Natural killer cell (primary cell): Measurements from ENCODE around the gene NPW. TPM values are rescaled to one million over a fixed set of nuclear protein-coding genes. Genes with fewer than 3 reads are reported as not detected.
"Not testable (repeated sequence)": the region's sequence is repeated elsewhere in the genome, so short reads cannot be mapped to it uniquely, and the experiment has no call there.

Experiments used
- ATAC-seq, 3 donors: fragments of 150-1000 bp in 2 of 3; fragments of 200-7000 bp in 1 of 3; cut with Tn5 transposase; 1 replicate in 1 of 3; 2 replicates in 2 of 3; pipeline ENCODE4 v1.10.0; 2021; ENCODE audit warnings: mild to moderate bottlenecking in 2 of 3, moderate library complexity in 2 of 3
- DNase-seq, 2 donors: peaks; one replicate each; pipeline versions ENCODE4 v3.0.0 to v3.0.0-alpha.2; 2013 to 2021; ENCODE audit warnings: mixed read lengths in 1 of 2
- H3K27ac ChIP-seq: one replicate; pipeline ENCODE4 v1.5.1; 2013; ENCODE audit warnings: mild to moderate bottlenecking, low read length
- H3K27me3 ChIP-seq: one replicate; pipeline ENCODE4 v1.6.1; 2013; ENCODE audit warnings: low read length; ENCODE audit not compliant: control insufficient read depth, insufficient read depth
- H3K36me3 ChIP-seq: one replicate; pipeline ENCODE4 v1.6.1; 2013; ENCODE audit warnings: low read length; ENCODE audit not compliant: control insufficient read depth, insufficient read depth
- H3K4me1 ChIP-seq: one replicate; pipeline ENCODE4 v1.6.1; 2013; ENCODE audit warnings: low read length; ENCODE audit not compliant: control insufficient read depth, insufficient read depth
- H3K4me3 ChIP-seq: one replicate; pipeline ENCODE4 v1.5.1; 2013; ENCODE audit warnings: low read length
- H3K9me3 ChIP-seq: one replicate; pipeline ENCODE4 v1.6.1; 2013; ENCODE audit warnings: low read length; ENCODE audit not compliant: control insufficient read depth, insufficient read depth
- H3K27ac Mint-ChIP-seq, 2 donors: one replicate each; pipeline ENCODE4 v1.8.0; 2022; ENCODE audit warnings: mild to moderate bottlenecking in 2 of 2, mixed read lengths in 2 of 2, moderate library complexity in 1 of 2
- H3K27me3 Mint-ChIP-seq, 2 donors: one replicate each; pipeline ENCODE4 v1.8.0; 2022; ENCODE audit warnings: low read depth in 2 of 2, mixed read lengths in 2 of 2
- H3K36me3 Mint-ChIP-seq: one replicate; pipeline ENCODE4 v1.8.0; 2022; ENCODE audit warnings: mixed read lengths
- H3K4me1 Mint-ChIP-seq, 2 donors: one replicate each; pipeline ENCODE4 v1.8.0; 2022; ENCODE audit warnings: mixed read lengths in 2 of 2
- H3K4me3 Mint-ChIP-seq: one replicate; pipeline ENCODE4 v1.8.0; 2022; ENCODE audit warnings: mild to moderate bottlenecking, moderate library complexity, mixed read lengths
- H3K9me3 Mint-ChIP-seq, 2 donors: one replicate each; pipeline ENCODE4 v1.8.0; 2022; ENCODE audit warnings: mixed read lengths in 2 of 2
- WGBS: methylation state at CpG from one replicate; pipeline ENCODE4 v1.1.7; 2013; ENCODE audit warnings: missing lambda C conversion rate; ENCODE audit not compliant: insufficient coverage; 5-methylcytosine and 5-hydroxymethylcytosine counted together
- intact Hi-C: fragments of 100-400 bp; cut with micrococcal nuclease; formaldehyde crosslinking; loops from one replicate; pipeline ENCODE4 v1.14.2; 2022
- total RNA-seq, 4 donors: library from RNA; stranded (reverse); fragments of 120-200 nt in 1 of 4; gene quantifications; one replicate each; pipeline versions ENCODE4 v1.2.3 to v1.2.4, GENCODE V29; 2013 to 2022
- TF ChIP-seq, protein P1 (sequence below): fragments of 200-600 bp; IDR thresholded peaks from one replicate; pipeline ENCODE4 v1.8.0; 2022; ENCODE audit warnings: antibody characterized with exemption

The NPW gene
- total RNA-seq, 3 donors from 2014 or later (not counting 1 experiment from before 2014, with no cell fraction given), result 0.80 TPM; not detected in 2

DNA sequence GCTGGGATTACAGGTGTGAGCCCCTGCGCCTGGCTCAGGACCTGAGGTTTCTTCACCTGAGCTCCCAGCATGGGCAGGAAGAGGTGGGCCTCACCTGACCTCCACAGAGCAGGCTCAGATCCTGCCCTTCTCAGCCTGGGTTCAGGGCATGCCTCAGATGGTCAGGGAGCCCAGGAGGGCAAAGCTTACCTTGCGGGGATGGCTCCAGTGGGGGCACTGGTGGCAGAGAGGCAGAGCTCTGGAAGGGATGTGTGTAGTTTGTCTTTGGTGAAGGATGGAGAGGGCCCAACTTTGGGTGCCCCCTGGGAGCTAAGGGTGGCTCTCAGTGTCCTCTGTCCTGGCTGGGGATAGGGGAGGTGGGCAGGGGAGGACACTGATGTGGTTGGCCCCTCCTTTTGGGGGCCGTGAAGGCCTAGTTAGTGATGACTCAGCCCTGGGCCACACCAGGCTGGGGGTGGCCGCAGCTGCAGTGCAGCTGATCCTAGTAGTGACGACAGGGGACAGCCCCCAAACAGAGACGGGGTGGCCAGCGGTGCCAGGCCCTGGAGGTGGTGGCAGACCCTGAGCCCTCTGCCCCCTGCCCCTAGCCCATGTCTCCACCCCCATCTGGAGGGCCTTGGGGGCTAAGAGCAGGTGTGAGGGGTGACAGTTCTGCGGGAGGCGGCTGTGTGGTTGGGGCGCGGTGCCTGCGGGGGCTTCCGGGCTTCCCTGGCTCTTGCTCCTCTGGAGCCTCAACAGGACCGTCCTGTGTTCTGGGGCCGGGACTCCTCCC, 12.9 kb downstream of the NPW start:
- Mint-ChIP-seq H3K27ac (peak overlapping the region; percentile 48 to 69), H3K9me3 (no peaks in the 10 kb centered on the region), H3K4me1 (no peaks in the 10 kb centered on the region), H3K27me3 (no peaks in the 10 kb centered on the region), H3K4me3 (peak overlapping the region; percentile 25), H3K36me3 (no peaks in the 10 kb centered on the region)
- Histone ChIP-seq H3K4me3 (no peak overlapping the region), H3K4me1 (peaks cover 3% of the 10 kb centered on the region), H3K9me3 (no peaks in the 10 kb centered on the region), H3K27ac (no peak overlapping the region), H3K36me3 (no peaks in the 10 kb centered on the region), H3K27me3 (peaks cover 2% of the 10 kb centered on the region)
- no peak for DNase-seq
- ATAC-seq, result peak in 2 of 3 donors; percentile 64 to 76
- WGBS, result 60% methylated on average over 14 of the region's 15 CpGs
- intact Hi-C loops, result no loop called here
- TF ChIP-seq, protein P1, sequence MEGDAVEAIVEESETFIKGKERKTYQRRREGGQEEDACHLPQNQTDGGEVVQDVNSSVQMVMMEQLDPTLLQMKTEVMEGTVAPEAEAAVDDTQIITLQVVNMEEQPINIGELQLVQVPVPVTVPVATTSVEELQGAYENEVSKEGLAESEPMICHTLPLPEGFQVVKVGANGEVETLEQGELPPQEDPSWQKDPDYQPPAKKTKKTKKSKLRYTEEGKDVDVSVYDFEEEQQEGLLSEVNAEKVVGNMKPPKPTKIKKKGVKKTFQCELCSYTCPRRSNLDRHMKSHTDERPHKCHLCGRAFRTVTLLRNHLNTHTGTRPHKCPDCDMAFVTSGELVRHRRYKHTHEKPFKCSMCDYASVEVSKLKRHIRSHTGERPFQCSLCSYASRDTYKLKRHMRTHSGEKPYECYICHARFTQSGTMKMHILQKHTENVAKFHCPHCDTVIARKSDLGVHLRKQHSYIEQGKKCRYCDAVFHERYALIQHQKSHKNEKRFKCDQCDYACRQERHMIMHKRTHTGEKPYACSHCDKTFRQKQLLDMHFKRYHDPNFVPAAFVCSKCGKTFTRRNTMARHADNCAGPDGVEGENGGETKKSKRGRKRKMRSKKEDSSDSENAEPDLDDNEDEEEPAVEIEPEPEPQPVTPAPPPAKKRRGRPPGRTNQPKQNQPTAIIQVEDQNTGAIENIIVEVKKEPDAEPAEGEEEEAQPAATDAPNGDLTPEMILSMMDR, result no peak

- Histone ChIP-seq H3K4me1 (no peaks in the 10 kb centered on the region), H3K36me3 (no peaks in the 10 kb centered on the region), H3K4me3 (no peak overlapping the region), H3K9me3 (no peaks in the 10 kb centered on the region), H3K27me3 (no peaks in the 10 kb centered on the region), H3K27ac (no peak overlapping the region)
- Mint-ChIP-seq H3K27ac (peak overlapping the region; percentile 48 to 69), H3K9me3 (no peaks in the 10 kb centered on the region), H3K27me3 (no peaks in the 10 kb centered on the region), H3K4me1 (no peaks in the 10 kb centered on the region), H3K36me3 (no peaks in the 10 kb centered on the region), H3K4me3 (no peak overlapping the region)
- peak in 2 of 3 donors; percentile 49 to 52 for ATAC-seq
- 26% methylated on average over 32 of the region's 37 CpGs for WGBS
- TF ChIP-seq, protein P1, result no peak
- DNase-seq, result peak in 1 of 2 donors; percentile 25
- intact Hi-C loops, result no loop called here
These were observed 13.7 kb downstream of the NPW start for GRCh38 chr16:2033057-2033908.

DNA sequence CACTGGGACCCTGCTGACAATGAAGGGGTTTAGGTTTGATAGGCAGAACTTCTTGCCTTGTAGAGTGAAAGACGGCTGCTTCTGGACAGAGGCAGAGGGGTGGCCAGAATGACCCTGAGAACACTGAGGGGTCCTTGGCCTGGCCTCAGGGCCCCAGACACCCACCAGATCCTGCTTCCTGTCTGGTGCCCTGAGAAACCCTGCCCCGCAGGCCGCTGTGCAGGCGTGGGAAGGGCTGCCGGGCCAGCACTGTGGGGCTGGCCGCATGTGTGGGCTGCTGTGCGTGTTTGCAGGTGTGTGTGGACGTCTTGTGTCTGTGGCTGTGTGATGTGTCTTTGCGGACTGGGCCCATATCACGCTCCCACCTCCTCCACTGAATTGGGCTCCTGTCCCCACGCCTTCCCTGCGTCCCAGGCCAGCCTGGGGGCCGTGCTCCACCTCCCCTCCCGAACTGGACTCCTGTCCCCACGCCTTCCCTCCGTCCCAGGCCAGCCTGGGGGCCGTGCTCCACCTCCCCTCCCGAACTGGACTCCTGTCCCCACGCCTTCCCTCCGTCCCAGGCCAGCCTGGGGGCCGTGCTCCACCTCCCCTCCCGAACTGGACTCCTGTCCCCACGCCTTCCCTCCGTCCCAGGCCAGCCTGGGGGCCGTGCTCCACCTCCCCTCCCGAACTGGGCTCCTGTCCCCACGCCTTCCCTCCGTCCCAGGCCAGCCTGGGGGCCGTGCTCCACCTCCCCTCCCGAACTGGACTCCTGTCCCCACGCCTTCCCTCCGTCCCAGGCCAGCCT, 14.5 kb downstream of the NPW start:
- H3K27me3 ChIP-seq, H3K36me3 Mint-ChIP-seq, H3K36me3 ChIP-seq, intact Hi-C loops, H3K9me3 Mint-ChIP-seq, H3K27me3 Mint-ChIP-seq, H3K9me3 ChIP-seq, DNase-seq, H3K4me3 ChIP-seq, H3K27ac ChIP-seq, ATAC-seq, H3K4me1 ChIP-seq, H3K4me3 Mint-ChIP-seq, H3K4me1 Mint-ChIP-seq: not testable (repeated sequence)
- peak overlapping the region in 1 of 2 donors; percentile 42 for H3K27ac Mint-ChIP-seq
- 81% methylated on average over 11 of the region's 32 CpGs for WGBS
